ELF-1 (cell line): ENCODE results near the gene MBTPS1.

Experiments
- DNase-seq: peaks from one replicate; pipeline ENCODE4 v3.0.0-alpha.2; 2016; ENCODE audit warnings: low read depth, low spot score

Gene MBTPS1

DNA sequence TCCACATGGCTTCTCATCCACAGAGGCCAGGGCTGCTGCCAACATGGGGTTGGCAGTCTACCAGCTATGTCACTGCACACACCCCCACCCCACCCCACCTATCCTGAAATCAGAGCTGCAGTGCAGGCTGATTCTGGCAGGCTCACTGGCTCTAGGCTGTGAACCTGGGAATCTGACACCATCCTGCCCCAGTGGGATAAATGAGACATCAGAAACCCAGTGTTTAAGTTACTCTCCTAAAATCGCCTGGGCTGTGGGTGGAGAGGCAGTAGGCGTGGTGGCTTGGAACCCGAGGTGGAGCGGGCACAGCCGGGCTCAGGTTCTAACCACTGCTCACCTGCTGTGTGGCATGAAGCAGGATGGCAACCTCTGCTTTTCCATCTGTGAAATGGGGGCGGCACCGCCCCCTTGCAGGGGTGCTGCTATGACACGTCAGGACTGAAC lies 79.7 kb downstream of the MBTPS1 start:
- DNase-seq: no peak

DNA sequence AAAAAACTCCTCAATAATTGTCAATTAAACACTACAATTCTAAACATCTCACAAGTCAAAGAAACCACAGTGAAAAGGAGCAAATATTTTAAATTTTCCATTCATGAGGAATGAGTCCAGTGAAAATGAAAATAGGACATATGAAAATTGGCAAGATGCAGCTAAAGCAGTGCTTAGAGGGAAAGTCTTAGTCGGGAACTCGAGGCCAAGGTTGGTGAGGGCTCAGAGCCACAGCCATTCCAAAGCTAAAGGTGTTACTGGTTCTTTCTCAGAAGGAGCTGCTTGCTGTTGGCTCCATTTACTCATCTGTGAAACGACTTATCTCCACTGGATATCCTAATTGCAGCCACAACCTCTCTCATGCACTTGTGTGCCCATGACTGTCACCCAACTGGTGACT lies 80.6 kb downstream of the MBTPS1 start:
- DNase-seq: no peak

DNA sequence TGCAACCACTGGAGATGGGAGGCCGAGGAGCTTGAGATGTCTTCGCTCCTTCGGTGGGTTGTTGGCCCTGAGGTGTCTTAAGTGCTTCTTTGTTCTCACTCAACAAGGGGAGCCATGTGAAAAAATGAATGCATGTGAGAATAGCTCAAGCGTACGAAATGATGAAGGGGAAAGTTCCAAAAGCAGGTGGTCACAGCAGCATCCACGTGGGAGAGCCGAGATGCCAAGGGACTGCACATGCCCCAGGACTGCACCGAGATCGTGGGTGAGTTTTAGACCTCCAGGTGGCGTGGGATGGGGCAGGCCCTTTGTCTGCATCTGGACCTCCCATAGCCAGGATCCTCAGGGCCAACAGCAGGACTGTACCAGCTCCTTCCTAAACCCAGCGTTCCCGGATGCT lies 82.2 kb downstream of the MBTPS1 start:
- no peak for DNase-seq

DNA sequence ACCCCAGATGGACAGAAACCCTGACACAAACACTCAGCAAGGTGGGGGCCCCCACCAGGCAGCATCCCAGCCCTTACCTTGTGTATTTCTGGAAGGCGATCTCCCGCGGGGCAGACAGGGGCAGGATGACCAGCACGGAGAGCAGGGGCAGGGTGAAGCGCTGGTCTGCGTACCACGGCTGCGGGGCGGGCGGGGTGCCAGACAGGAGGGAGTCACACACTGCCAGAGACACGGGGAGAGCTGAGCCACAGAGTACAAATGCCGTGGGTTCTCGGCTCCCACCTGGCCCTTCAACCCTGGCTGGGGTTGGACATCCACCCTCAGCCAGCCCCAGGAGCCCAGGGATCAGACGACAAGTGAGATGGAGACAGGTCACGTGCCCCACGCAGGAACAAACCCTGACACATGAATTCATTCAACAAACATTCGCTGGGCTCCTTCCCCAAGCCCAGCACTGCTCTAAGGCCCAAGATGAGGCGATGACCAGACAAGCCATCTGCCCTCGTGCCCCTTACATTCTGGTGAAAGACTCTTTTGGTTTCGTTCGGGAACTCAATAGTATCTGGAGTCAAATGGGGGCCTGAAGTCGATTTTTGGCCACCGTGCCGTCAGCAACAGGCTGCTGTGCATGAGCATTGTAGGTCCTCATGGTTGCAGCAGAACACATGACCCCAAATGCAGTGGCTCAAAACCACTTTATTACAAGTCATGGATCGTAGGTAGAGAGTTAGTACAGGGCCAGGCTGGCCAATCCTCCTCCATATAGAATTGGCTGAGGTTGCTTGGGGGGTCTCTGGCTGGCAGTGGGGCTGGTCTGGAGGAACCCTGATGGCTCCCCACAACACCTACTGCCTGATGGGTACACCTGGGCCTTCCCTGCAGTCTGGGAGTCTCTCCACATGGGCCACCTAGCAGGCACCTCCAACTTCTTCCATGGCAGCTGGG lies 83.2 kb downstream of the MBTPS1 start:
- no peak for DNase-seq

DNA sequence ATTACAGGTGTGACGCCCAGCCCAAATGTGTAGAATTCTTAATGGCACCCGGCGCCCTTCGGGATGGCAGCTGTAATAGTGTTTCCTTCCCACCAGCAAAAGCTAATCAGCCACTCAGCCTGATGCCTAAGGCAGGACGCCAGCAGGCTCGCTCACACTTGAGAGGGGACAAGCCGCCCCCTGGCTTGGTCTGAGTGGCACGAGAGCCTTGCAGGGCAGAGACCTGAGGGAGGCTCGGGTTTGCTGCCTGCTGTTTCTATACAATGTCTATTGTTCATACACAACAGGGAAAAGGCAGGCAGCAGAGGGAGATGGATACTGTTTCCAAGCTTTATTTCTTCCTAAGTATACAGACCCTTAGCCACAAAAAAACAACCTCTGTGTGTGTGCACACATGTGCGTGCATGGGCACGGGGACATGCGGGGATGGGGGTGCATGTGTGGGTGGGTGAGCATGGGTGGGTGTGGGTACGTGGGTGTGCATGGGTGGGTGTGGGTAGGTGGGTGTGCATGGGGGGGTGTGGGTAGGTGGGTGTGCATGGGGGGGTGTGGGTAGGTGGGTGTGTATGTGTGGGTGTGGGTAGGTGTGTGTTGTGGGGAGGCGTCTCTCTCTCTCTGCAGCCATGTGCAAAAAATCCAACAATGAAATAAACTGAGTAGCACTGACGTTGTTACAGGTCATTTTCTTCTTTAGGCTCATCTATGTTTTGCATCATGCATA lies 84.1 kb downstream of the MBTPS1 start:
- no peak for DNase-seq

DNA sequence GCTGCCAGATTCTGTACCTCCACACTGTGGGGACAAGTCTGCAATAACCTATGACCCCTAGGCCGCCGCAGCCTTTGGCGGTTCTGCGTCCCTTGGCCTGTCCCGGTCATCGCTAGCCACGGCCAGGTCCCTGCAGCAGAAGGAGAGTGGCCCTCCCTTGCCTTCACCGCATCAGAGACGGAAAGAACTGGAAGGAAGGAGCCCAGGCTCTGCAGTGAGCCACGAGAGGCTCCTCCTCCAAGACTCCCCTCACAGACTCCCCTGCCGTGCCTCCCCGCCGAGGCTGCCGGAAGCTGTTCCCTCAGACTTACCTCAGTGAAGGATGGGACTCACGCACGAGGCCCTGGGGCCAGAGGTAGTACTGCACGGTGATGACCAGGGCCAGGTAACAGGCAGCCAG lies 85.2 kb downstream of the MBTPS1 start:
- no peak for DNase-seq

DNA sequence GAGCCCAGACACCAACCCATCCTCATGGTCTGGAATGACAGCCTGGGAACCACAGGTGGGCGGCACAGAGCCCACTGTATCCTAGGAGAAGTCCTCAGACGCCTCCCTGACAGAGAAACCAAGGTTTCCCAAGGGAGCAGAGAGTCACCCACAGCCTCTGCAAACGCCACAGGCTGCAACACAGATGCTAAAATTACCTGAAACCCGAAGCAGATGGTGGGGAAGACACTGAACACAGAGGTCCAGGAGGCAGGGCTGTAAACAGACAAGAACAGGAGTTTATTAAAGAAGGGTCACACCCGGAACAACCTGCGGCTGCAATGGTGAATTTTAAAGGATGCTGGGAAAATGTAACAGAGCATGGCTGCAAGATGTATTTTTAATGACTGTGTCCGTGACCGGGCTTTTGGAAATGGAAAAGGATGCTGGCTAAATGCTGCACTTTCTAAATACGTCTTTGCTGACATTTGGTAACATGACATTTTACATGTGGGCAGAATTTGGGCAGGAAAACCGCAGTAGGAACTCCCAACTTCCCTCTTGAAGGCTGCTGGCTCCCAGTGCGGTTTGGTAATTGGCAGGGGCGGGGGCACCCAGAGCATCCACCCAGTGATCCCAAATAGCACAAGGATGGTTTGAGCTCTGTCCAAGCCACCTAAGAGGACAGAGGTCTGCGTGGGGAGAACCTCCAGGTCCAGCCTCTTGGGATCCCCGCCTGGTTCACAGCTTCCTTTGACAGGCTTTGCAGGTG lies 87.3 kb downstream of the MBTPS1 start:
- DNase-seq: no peak

DNA sequence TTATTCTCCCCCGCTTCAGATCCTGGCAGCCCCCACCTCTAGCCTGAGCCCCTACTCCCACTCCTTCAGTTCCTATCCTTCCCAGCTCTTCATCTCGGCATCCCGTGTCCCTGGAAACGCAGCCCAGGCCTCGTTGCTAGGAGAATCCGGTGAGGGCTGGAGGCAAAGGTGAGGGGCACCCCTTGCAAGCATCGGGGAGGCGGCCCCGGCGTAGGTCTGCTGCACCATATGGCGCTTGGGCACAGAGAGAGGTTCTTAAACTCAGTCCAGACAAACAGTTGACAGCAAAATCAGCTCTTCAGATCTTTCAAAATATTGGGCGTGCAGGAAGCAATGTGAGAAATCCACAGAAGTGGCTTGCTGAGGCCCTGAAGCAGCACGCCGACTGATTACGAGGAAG lies 89.1 kb downstream of the MBTPS1 start:
- DNase-seq: no peak

DNA sequence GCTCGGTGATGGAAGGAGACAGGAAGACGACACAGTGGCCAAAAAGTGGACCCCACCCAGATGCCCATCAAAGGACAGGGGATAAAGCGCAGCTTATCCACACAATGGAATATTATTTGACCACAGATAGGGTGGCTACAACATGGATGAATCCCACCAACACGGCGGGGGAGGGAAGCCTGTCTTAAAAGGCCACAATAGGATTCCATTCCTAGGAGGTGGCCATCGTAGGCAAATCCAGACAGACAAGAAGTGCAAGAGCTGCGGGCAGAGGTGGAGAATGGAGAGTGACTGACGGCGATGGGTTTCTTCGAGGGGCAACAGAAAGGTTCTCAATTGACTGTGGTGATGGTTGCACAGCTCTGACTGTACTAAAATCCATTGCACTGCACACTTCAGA lies 90.1 kb downstream of the MBTPS1 start:
- DNase-seq: peak; percentile 42

DNA sequence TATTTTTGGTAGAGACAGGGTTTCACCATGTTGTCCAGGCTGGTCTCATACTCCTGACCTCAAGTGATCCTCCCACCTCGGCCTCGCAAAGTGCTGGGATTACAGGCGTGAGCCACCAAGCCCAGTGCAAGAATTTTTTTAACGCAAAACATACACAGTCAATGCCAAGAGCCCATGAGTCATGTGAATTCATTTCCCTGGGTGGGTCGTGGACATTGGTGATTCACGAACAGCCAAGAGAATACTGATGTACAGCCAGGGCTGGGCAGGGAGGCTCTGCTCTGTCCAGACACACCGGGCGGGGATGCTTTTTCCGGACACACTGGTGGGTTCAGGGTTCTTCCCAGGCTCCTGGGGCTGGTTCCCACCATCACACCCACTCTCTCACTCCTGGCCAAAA lies 91.9 kb downstream of the MBTPS1 start:
- DNase-seq: no peak

DNA sequence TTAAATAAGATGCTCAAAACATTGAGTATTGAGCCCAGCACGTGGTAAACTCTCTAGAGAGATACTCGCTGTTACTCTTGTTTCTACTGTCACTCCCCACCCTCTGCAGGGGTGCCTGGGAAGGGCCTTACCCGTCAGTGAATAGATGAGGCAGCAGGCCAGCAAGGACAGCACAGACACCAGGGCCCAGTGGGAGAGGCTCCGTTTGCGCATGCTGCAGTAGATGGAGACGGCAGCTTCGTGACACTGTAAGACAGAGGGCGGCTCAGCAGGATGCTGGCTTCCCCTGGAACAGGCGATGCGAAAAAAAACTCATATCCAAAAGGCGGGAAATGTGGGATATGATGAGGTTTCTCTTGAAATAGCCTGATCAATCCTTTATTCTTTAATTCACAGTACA lies 94.1 kb downstream of the MBTPS1 start:
- no peak for DNase-seq

DNA sequence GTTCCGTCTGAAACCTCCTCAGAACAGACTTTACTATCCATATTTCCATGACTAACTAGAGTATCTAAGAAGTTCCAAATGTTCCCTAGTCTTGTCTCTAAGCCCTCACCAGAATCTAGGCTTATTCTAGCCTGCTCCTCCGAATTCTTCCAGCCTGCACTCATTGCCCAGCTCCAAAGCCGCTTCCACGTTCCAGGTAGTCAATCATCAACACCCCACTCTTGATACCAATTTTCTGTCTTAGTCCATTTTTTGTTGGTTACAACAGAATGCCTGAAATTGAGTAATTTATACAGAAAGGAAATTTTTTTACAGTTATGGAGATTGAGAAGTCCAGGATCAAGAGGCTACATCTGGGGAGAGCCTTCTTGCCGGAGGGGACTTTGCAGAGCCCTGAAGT lies 95.3 kb downstream of the MBTPS1 start:
- DNase-seq: no peak

DNA sequence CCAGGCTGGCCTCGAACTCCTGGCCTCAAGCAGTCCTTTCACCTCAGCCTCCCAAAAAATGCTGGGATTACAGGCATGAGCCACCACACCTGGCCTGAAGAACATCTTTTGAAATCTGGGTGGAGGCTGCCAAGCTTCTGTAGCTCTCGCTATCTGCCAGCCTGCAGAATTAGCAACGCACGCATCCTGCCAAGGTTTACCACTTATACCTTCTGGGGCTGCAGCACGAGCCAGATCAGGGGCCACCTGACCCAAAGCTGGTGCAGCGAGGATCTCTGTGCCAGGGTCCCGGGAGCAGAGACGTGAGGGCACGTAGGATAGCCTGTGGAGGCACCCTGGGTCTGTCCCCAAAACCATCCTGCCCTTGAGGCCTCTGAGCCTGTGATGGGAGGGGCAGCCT lies 96.4 kb downstream of the MBTPS1 start:
- DNase-seq: no peak

DNA sequence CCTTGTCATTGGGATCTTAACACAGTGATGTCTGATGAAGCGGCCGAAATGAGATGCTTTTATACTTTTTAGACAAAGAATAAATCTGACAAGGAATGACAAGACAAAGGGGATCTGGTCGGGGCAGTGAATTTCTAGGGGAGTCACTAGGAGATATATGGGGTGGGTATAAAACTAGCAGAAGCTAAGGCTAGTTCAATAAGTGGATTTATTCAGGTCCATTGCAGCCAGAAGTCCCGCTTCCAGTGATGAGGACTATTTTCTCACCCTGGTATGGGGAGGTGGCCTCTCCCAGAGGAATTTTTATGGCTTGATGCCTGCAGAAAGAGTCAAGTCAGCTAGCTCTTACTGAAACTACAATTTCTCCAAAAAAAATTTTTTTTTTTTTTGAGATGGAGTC lies 98.0 kb downstream of the MBTPS1 start:
- DNase-seq: no peak

DNA sequence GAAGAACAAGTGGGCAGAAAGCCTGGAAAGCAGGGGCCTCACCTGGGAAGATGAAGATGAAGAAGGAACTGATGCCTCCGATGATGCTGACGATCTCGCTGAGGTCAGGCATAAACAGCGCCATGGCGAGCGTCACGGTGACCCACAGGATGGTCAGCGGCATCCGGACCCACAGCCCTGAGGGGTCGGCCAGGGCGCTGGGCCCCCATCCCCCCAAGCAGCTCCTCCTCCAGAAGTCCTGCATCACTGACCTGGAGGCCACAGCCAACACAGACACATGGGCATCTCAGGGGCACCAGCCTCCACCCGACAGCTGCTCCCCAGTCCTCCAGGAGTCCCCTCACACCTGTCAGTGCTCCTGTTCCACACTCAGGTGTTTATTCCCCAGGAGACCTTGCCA lies 100.3 kb downstream of the MBTPS1 start:
- no peak for DNase-seq

DNA sequence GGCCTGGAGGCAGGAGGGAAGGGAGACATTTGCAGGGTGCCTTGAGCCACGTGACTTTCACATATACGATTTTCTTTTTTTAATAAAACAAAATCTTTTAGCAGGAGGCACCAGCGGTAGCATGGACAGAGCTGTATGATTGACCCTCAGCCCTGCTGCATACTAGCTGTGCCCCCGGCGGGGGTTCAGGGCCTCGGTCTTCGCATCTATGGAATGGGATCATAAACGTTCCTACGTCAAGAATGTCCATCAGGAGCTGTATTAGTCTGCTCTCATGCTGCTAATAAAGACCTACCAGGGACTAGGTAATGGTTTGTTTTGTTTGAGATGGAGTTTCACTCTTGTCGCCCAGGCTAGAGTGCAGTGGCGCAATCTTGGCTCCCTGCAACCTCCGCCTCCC lies 101.3 kb downstream of the MBTPS1 start:
- DNase-seq: no peak

DNA sequence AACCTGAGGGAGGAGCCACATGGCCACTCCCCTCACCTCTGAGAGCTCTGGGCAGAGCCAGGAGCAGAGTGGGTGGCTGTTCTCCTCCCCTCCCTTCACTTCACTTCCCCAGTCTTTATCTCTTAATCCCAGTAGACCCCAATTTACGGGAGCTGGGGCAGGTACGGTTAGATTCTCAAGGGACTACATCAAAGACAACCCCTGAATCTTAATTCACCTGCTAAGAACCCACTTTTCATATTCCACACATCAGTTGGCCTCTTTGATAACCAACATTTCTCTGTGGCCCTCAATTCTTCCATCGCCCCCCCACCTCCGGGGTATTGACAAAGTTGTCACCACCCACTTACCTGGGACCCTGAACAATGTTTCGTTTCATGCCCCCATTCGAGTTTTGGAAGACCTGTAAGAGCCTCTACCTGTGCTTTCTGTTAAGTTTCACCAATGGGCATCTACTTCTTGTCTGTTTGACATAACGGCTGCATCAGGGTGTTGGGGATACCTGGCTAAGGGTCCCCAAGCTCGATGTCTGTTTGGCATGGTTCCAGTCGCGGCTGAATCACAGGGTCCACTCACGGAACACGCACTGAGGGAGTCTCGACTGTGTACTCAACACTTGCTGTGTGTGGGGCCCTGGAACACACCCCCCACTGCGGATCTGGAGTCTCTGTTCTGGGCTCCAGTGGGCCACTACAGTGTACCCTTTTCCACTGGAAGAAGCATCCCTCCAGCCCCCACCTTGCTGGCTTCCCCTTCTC lies 102.0 kb downstream of the MBTPS1 start:
- no peak for DNase-seq

DNA sequence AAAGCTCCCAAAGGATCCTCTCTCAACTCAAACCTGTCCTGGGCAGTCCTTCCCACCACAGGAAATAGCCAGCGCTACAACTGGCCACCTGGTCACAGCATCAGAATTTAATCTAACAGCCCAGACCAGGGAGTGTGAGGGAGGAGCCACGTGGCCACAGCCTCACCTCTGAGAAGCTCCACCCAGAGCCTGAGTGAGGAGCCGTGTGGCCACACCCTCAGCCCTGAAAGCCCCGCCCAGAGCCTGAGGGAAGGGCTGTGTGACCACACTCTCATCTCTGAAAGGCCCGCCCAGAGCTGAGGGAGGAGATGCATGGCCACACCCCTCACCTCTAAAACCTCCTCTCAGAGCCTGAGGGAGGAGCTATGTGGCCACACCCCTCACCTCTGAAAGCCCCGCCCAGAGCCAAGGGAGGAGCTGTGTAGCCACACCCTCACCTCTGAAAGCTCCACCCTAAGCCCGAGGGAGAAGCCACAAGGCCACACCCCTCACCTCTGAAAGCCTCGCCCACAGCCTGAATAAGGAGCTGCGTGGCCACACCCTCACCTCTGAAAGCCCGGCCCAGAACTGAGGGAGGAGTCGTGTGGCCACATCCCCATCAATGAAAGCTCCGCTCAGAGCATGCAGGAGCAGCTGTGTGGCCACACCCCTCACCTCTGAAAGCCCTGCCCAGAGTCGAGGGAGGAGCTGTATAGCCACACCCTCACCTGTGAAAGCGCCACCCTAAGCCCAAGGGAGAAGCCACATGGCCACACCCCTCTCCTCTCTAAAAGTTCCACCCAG lies 102.8 kb downstream of the MBTPS1 start:
- DNase-seq: peak; percentile 100

DNA sequence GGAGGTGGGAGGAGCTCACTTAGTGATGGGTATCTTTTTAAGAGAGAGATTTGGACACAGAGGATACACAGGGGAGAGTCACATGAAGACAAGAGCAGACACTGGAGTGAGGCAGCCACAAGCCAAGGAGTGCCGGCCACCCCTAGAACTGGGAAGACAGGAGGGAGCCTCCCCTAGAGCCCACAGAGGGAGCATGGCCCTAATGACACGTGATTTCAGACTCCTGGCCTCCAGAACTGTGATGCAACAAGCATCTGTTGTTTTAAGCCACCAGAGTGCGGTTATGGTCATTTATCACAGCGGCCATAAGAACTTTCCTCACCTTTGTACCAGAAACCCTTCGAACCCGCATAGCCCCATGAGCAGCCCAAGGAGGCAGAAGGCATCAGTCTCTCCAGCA lies 107.5 kb downstream of the MBTPS1 start:
- DNase-seq: no peak

DNA sequence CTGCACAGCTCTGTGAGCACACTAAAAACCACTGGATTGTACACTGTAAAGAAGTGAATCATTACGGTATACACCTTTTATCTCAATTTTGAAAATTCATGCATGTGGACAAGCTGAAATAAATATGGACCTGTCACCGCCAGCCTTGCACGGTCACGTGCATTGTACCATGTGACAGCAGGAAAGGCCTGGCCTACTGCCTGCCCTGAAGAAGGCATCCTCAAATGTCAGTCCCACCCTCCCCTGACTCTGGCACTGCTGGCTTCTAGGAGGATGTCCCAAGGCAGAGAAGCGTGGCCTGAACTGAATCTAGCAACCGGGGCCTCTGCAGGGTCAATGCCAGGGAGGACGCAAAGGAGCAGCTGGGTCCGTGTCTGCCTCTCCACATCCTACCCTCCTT lies 108.8 kb downstream of the MBTPS1 start:
- no peak for DNase-seq

DNA sequence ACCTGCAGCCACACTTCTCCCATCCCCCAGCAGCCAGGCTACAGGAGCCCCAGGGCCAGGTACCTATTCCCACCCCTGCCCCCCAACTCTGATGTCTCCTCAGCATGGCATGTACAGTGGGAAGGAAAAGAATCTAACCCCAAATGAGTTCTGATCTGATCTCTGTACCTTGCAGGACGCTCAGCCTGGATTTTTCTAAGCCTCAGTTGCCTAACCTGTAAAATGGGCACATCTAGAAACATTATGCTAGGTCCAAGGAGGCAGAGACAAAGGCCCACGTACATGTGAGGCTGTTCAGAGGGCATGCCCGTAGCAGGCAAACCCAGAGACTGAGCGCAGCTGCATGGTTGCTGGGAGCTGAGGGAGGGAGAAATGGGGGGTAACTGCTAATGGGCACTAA lies 109.2 kb downstream of the MBTPS1 start:
- DNase-seq: no peak
